ES-I3 (cell line): ENCODE results near the gene ICAM5.
"Not testable (repeated sequence)": the region's sequence is repeated elsewhere in the genome, so short reads cannot be mapped to it uniquely, and the experiment has no call there.

ENCODE experiments used
- H3K36me3 ChIP-seq: 2 replicates; pipeline ENCODE4 v1.6.1; 2013; ENCODE audit warnings: mild to moderate bottlenecking, low read length, control low read depth, moderate library complexity; ENCODE audit not compliant: insufficient read depth
- H3K4me1 ChIP-seq: 2 replicates; pipeline ENCODE4 v1.6.1; 2013; ENCODE audit warnings: mild to moderate bottlenecking, control low read depth, low read length; ENCODE audit not compliant: insufficient read depth
- H3K9ac ChIP-seq: 2 replicates; pipeline ENCODE4 v1.6.1; 2013; ENCODE audit warnings: low read depth, mild to moderate bottlenecking, low read length, moderate library complexity
- H3K9me3 ChIP-seq: 2 replicates; pipeline ENCODE4 v1.6.1; 2013; ENCODE audit warnings: mild to moderate bottlenecking, low read length, moderate library complexity; ENCODE audit not compliant: control insufficient read depth, insufficient read depth

Gene ICAM5, protein sequence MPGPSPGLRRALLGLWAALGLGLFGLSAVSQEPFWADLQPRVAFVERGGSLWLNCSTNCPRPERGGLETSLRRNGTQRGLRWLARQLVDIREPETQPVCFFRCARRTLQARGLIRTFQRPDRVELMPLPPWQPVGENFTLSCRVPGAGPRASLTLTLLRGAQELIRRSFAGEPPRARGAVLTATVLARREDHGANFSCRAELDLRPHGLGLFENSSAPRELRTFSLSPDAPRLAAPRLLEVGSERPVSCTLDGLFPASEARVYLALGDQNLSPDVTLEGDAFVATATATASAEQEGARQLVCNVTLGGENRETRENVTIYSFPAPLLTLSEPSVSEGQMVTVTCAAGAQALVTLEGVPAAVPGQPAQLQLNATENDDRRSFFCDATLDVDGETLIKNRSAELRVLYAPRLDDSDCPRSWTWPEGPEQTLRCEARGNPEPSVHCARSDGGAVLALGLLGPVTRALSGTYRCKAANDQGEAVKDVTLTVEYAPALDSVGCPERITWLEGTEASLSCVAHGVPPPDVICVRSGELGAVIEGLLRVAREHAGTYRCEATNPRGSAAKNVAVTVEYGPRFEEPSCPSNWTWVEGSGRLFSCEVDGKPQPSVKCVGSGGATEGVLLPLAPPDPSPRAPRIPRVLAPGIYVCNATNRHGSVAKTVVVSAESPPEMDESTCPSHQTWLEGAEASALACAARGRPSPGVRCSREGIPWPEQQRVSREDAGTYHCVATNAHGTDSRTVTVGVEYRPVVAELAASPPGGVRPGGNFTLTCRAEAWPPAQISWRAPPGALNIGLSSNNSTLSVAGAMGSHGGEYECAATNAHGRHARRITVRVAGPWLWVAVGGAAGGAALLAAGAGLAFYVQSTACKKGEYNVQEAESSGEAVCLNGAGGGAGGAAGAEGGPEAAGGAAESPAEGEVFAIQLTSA

GRCh38 chr19:10289836-10290356, at the start of gene ICAM5:
ICAM5 (plus strand) TSS chr19:10289952; CDS start chr19:10290044, 92 bp downstream.
- Histone ChIP-seq H3K36me3 (no peaks in the 10 kb centered on the region), H3K4me1 (no peaks in the 10 kb centered on the region; the same call in 1 of the 2 replicates), H3K9ac (peak within 1 kb of the TSS; percentile 59; the same call in 1 of the 2 replicates), H3K9me3 (no peaks in the 10 kb centered on the region)

- H3K4me1 ChIP-seq, H3K9me3 ChIP-seq, H3K36me3 ChIP-seq, H3K9ac ChIP-seq: not testable (repeated sequence)
Measured at GRCh38 chr19:10241826-10242449, 47.8 kb upstream of the ICAM5 start.

GRCh38 chr19:10243606-10244005, 46.1 kb upstream of the ICAM5 start:
- no peaks in the 10 kb centered on the region for H3K36me3 ChIP-seq
- no peaks in the 10 kb centered on the region for H3K4me1 ChIP-seq
- H3K9me3 ChIP-seq: no peaks in the 10 kb centered on the region
- no peak overlapping the region for H3K9ac ChIP-seq

DNA sequence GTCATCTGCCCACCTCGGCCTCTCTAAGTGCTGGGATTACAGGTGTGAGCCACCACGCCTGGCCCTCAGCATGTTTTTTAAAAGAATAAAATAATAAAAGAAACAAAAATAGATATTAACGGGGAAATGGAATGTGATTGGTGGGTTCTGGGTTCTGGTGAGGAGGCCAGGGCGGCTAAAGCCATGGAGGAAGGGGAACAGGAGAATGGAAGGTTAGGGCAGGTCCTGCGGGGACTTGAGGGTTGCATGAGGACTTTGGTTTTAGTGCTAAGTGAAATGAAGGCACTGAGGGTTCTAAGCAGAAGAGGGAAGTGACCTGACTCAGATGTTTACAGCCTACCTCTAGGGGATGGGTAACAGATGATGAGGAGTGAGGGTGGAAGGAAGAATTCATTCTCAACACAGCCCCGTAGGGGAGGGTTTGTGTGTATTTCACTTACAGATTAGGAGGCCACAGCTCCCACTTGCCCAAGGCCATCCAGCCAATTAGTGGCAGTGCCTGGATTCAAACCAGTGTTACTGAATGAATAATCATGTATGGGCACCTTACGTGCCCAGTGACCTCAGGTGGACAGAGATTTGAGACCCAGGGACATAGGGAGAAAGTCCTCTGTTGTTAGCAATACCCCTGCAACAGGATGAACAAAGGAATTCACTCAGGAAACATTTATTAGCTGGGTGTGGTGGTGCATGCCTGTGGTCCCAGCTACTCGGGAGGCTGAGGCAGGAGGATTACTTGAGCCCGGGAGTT, 44.4 kb upstream of the ICAM5 start:
- Histone ChIP-seq H3K9ac (no peak overlapping the region), H3K9me3 (no peaks in the 10 kb centered on the region), H3K4me1 (no peaks in the 10 kb centered on the region), H3K36me3 (no peaks in the 10 kb centered on the region)

DNA sequence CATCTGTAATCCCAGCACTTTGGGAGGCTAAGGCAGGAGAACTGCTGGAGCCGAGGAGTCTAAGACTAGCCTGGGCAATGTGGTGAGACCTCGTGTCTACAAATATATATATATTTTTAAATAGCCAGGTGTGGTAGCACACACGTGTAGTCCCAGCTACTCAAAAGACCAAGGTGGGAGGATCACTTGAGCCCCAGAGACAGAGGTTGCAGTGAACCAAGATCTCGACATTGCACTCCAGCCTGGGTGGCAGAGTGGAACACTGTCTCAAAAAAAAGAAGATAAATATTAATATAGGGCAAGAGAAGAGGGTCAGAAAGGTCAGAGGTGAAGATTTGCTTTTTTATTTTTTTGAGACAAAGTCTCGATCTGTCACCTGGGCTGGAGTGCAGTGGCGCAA, 43.2 kb upstream of the ICAM5 start:
- Histone ChIP-seq H3K4me1 (no peaks in the 10 kb centered on the region), H3K9ac (no peak overlapping the region), H3K36me3 (no peaks in the 10 kb centered on the region), H3K9me3 (no peaks in the 10 kb centered on the region)

GRCh38 chr19:10251792-10252694, 37.7 kb upstream of the ICAM5 start, which contains the start of gene MRPL4:
MRPL4 (plus strand) TSS chr19:10252214; CDS start chr19:10252254, 40 bp downstream.
- Histone ChIP-seq H3K9ac (peak within 1 kb of the TSS; percentile 86), H3K9me3 (no peaks in the 10 kb centered on the region), H3K36me3 (peaks cover 5% of the 10 kb centered on the region), H3K4me1 (no peaks in the 10 kb centered on the region)

- peaks cover 8% of the 10 kb centered on the region for H3K36me3 ChIP-seq
- H3K9ac ChIP-seq: peak overlapping the region; percentile 86
- no peaks in the 10 kb centered on the region for H3K9me3 ChIP-seq
- H3K4me1 ChIP-seq: no peaks in the 10 kb centered on the region
Measured at GRCh38 chr19:10252707-10253106, 37.0 kb upstream of the ICAM5 start.

- no peaks in the 10 kb centered on the region for H3K4me1 ChIP-seq
- H3K36me3 ChIP-seq: peaks cover 9% of the 10 kb centered on the region
Measured at GRCh38 chr19:10254244-10254643, 35.5 kb upstream of the ICAM5 start.

DNA sequence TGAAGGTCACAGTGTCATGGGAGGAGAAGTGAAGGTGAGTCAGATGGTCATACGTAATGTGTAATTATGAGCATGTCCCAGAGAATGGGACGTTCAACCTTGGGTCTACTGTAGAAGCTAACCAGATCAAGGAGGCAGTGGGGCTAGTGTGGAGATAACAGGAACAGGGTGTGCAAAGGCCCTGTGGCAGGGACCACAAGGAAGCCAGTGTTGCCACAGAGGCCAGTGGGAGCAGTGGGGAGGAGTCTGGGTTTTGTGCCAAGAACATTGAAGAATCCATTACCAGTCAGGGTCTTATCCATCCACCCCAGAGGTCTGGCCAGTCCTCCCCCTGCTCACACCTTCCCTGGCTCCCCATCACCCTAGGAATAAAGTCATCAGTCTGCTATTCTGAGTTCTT, 34.4 kb upstream of the ICAM5 start:
- Histone ChIP-seq H3K4me1 (no peaks in the 10 kb centered on the region), H3K9ac (no peak overlapping the region), H3K36me3 (peaks cover 9% of the 10 kb centered on the region), H3K9me3 (no peaks in the 10 kb centered on the region)

More at GRCh38 chr19:10254244-10254643, 35.5 kb upstream of the ICAM5 start:
- H3K9ac ChIP-seq: no peak overlapping the region
- H3K9me3 ChIP-seq: no peaks in the 10 kb centered on the region

DNA sequence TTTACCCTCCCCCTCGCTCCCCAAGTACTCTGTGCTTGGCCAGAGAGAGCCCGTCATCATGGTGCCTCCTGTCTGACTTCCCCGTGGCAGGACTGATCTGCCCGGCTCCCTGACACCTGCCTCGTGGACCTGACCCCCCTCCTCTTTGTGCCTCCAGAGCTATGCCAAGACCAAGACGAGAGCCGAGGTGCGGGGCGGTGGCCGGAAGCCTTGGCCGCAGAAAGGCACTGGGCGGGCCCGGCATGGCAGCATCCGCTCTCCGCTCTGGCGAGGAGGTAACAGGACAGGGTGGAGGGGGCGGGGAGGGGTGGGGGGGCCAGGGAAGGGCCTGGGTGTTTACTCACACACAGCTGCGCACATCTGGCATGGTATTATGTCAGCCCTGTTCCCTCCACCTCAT, 33.2 kb upstream of the ICAM5 start:
- no peak overlapping the region for H3K9ac ChIP-seq
- H3K36me3 ChIP-seq: peaks cover 9% of the 10 kb centered on the region
- H3K4me1 ChIP-seq: no peaks in the 10 kb centered on the region
- H3K9me3 ChIP-seq: no peaks in the 10 kb centered on the region

DNA sequence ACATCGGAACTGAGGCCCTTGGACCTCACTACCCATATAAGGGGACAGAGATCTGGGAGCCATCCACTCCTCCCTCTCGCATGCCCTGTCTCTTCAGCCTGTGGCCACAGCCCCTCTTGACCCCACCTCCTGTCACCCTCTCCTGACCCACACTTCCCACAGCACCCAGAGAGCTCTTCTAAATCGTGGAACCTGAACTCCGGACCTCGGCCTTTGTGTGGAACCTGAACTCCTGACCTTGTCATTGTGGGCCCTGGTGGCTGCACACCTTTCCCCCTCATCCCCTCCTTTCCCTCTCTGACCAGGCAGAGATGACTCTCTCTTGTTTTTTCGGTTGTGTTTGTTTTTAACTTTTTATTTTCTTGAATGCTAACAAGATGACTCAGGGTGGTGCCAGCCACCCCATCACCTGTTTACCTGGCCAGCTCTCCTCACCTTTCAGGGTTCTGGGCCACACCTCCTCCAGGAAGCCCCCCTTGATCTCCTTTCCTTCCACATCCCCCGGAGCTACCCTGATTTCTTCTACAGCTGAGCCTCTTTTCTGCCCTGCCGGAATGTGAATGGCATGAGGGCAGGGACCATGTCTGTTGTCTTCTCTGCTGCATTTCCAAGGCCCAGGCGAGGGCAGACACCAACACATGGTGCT, 32.7 kb upstream of the ICAM5 start:
- Histone ChIP-seq H3K9me3 (no peaks in the 10 kb centered on the region), H3K9ac (no peak overlapping the region), H3K36me3 (peaks cover 9% of the 10 kb centered on the region), H3K4me1 (no peaks in the 10 kb centered on the region)

- H3K9ac ChIP-seq: no peak overlapping the region
- no peaks in the 10 kb centered on the region for H3K4me1 ChIP-seq
- H3K9me3 ChIP-seq: no peaks in the 10 kb centered on the region
- H3K36me3 ChIP-seq: peaks cover 9% of the 10 kb centered on the region
Measured at GRCh38 chr19:10258080-10258710, 31.6 kb upstream of the ICAM5 start.
